GM12801 (cell line): ENCODE results near the gene PRRT1.

Experiments used
- TF ChIP-seq, protein P1 (sequence below): IDR thresholded peaks from one replicate; pipeline ENCODE4 v1.5.1; 2011; ENCODE audit warnings: control low read depth; ENCODE audit not compliant: insufficient read length; ENCODE audit errors: extremely low read depth

Gene PRRT1

DNA sequence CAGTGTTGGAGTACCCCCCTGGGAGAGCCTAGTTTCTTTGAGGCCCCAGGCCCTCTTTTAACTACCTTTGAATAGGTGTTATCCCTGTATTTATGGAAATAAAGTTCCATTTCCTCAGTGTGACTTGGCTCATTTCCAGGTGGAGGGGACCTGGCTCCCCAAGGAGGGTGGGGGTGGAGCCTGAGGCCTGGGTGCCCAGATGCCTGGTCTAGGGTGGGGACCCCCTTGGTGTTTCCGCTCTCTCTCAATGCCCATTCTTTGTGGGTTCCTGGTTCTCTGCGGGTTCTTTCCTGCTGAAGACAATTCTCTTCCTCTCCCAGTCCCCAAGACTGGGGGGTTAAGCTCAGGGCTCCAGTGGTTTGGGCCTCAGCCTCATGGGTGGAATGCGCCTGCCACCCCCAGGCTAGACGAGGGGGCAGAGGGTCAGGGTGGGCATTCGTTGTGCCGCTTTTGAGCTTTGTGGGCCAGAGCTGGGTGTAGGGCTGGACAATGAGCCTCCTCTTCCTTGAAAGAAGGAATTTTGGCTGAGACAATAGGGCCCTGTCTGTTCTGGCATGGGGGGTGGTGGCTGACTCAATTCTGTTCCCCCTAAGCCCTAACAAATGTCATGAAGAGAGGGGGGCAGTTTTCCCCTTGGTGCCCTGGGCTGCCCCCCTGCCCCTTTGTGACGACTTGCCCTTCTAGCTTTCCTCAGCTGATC, 12.0 kb upstream of the PRRT1 start:
- TF ChIP-seq, protein P1, sequence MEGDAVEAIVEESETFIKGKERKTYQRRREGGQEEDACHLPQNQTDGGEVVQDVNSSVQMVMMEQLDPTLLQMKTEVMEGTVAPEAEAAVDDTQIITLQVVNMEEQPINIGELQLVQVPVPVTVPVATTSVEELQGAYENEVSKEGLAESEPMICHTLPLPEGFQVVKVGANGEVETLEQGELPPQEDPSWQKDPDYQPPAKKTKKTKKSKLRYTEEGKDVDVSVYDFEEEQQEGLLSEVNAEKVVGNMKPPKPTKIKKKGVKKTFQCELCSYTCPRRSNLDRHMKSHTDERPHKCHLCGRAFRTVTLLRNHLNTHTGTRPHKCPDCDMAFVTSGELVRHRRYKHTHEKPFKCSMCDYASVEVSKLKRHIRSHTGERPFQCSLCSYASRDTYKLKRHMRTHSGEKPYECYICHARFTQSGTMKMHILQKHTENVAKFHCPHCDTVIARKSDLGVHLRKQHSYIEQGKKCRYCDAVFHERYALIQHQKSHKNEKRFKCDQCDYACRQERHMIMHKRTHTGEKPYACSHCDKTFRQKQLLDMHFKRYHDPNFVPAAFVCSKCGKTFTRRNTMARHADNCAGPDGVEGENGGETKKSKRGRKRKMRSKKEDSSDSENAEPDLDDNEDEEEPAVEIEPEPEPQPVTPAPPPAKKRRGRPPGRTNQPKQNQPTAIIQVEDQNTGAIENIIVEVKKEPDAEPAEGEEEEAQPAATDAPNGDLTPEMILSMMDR: no peak

DNA sequence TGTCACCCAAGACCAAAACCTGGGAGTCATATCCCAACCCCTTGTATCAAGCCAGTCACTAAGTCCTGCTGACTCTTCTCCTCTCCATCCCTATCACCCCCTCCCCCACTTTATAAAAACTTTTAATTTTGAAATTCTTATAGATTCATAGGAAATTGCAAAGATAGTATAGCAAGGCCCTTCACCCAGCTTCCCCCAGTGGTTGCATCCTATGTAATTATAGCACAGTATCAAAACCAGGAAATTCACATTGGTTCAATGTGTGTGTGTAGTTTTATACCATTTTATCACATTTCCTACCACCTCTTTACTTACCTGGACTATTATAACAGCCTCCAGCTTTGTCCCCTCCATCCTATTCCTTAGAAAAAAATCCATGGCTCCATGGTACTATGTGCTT, 6.3 kb upstream of the PRRT1 start:
- TF ChIP-seq, protein P1: no peak

DNA sequence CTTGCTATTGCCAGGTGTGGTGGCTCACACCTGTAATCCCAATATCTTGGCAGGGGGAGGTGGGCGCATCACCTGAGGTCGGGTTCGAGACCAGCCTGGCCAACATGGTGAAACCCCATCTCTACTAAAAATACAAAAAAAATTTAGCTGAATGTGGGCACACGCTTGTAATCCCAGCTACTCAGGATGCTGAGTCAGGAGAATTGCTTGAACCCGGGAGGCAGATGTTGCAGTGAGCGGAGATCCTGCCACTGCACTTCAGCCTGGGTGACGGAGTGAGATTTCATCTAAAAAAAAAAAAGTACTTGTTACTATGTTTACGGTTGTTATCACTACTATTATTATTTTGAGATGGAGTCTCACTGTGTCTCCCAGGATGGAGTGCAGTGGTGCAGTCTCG, 5.2 kb upstream of the PRRT1 start:
- TF ChIP-seq, protein P1: no peak

DNA sequence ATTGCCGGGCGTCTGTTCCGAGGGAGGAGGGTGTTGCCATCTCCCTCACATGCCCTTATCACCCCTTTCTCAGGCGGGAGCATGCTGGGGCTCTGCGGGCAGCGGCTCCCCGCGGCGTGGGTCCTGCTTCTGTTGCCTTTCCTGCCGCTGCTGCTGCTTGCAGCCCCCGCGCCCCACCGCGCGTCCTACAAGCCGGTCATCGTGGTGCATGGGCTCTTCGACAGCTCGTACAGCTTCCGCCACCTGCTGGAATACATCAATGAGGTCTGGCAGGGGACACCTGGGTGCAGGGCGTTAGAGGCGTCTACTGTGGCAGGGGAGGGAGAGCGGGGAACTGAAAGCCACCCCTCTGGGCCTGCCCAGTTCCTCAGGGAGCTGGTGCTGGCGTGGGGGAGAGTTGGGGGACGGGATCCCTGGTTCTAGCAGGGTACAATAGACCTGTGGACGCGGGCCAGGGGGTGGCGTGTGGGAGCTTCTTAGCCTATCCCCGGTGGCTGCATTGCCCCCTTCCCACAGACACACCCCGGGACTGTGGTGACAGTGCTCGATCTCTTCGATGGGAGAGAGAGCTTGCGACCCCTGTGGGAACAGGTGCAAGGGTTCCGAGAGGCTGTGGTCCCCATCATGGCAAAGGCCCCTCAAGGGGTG, 2.9 kb upstream of the PRRT1 start:
- TF ChIP-seq, protein P1: no peak

DNA sequence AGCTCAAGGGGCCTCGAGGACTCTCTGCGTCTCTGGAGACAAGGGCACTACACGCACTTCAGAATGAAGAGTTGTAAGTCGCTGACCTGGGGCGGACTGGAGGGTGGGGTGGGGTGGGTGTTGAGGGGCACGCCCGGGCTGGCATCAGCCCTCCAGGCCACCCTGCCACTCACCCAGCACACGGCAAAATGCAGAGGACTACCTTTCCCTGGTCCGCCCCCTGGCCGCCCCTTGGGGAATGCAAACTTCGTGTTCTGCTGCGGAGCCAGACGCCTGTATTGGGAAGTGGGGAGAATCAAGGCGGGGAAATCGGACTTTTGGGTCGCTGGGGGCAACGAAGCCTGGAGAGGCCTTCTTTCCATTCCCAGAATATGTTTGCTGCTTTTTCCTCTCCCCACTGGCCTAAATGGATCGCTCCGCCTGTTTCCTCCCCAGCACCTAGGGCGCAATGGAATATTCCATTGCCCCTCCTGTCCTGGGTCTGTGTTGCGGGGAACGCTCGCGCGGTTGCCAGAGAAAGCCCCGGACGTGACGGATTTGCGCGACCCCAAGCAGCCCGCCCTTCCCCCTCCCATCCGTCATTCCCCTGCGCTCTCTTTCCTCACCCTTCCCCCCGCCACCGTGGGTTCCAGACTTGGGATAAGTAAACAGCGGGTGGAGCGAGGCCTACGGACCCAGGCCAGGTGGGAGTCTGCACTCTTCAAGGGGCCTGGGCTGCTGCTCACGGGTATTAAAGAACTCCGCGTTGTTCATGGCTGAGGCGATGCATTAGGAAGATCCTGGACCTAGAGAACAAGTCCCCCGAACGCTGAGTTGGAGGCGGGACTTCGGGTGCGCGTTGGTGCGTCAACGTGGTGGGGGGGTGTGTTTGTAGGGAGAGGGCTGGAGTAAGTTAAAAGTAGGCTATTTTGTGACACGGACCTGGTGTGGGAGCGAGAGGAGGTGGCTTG, 2.1 kb upstream of the PRRT1 start, which contains the start of gene PPT2:
PPT2 (plus strand) TSS at position 578 of the 950 bp plus-strand sequence. CDS start 454 bp downstream, outside the sequence.
- TF ChIP-seq, protein P1: no peak

DNA sequence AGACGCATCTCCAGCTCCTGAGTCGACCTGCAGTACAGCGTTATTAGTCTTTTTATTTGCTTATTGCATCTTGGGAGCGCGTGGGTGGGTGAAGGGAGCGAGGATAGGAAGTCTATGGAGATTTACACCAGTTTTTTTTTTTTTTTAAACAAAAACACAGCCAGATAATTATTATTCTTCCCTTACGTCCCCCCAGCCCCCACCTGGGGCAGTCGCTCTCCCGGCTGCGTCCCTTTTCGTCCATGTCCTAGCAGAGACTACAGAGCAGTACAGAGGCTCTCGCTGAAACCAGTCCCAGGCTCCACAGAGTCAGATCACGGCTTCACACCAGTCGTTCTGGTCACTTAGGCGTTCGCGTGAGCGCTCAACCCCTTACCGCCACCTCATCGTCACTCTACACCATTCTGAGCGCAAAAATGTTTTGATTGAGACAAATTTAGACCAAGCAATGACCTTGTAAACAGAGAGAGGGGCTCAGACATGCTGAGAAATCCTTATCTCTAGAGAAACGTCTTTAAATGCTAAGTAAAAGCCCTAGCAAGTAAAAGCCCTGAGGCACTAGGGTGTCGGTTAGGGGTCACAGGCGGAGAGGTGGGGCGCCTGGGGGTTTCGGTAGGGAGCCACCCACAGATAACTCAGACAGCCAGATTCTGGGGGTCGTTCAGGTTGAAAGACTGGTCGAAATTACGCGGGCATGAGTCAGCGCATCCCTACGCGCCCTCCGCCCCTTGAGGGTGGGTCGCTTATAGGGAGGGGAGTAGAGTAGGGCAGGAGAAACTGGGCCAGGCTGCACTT, 1.2 kb upstream of the PRRT1 start:
- TF ChIP-seq, protein P1: no peak
